ENCODE results near the gene VRK2. TPM values are rescaled to one million over a fixed set of nuclear protein-coding genes. Genes with fewer than 3 reads are reported as not detected.

The VRK2 gene
- total RNA-seq, 2 experiments from 2014 or later: 17.7 to 18.3 TPM

GRCh38 chr2:58120626-58121229 is 74.1 kb downstream of the VRK2 start:
- Mint-ChIP-seq H3K27ac (no peak overlapping the region), H3K27me3 (no peaks in the 10 kb centered on the region), H3K9me3 (peaks cover 5% of the 10 kb centered on the region), H3K4me3 (no peak overlapping the region), H3K4me1 (ENCODE audit: low read depth) (no peaks in the 10 kb centered on the region), H3K36me3 (ENCODE audit: low read depth) (peaks cover 23% of the 10 kb centered on the region)
- intact Hi-C loops (cut with micrococcal nuclease): no loop called here
- no peak for TF ChIP-seq CTCF (IDR thresholded peaks at IDR 0.05)
- POLR2A ChIA-PET: interaction anchor here (0.7 to 1.0 kb wide), 2 partner anchors 9 to 21 kb away, joined by 3 read pairs; no protein-coding TSS in a partner anchor
- CTCF ChIA-PET: no interaction called here
- ATAC-seq (no peak), DNase-seq (no peak)

GRCh38 chr2:58122040-58122439 is 75.4 kb downstream of the VRK2 start:
- H3K9me3 Mint-ChIP-seq: peaks cover 5% of the 10 kb centered on the region
- no peak overlapping the region for H3K4me3 Mint-ChIP-seq
- H3K27ac Mint-ChIP-seq: no peak overlapping the region
- DNase-seq (no peak), ATAC-seq (no peak)
- H3K36me3 Mint-ChIP-seq (ENCODE audit: low read depth): peaks cover 23% of the 10 kb centered on the region
- CTCF ChIA-PET: no interaction called here
- no peaks in the 10 kb centered on the region for H3K4me1 Mint-ChIP-seq (ENCODE audit: low read depth)
- POLR2A ChIA-PET: no interaction called here
- TF ChIP-seq CTCF (IDR thresholded peaks at IDR 0.05): no peak
- intact Hi-C loops (cut with micrococcal nuclease): no loop called here
- no peaks in the 10 kb centered on the region for H3K27me3 Mint-ChIP-seq

- Mint-ChIP-seq H3K27ac (no peak overlapping the region), H3K4me1 (ENCODE audit: low read depth) (no peaks in the 10 kb centered on the region), H3K27me3 (no peaks in the 10 kb centered on the region), H3K9me3 (peaks cover 5% of the 10 kb centered on the region), H3K36me3 (ENCODE audit: low read depth) (peaks cover 23% of the 10 kb centered on the region), H3K4me3 (no peak overlapping the region)
- ATAC-seq: no peak
- no peak for DNase-seq
- ChIA-PET POLR2A (no interaction called here), CTCF (no interaction called here)
- TF ChIP-seq CTCF (IDR thresholded peaks at IDR 0.05): no peak
- intact Hi-C loops (cut with micrococcal nuclease): no loop called here
Observed at GRCh38 chr2:58122540-58122939, 75.9 kb downstream of the VRK2 start.

- Mint-ChIP-seq H3K27me3 (no peaks in the 10 kb centered on the region), H3K4me1 (ENCODE audit: low read depth) (no peaks in the 10 kb centered on the region), H3K9me3 (no peaks in the 10 kb centered on the region), H3K36me3 (ENCODE audit: low read depth) (peaks cover 11% of the 10 kb centered on the region), H3K27ac (no peak overlapping the region), H3K4me3 (no peak overlapping the region)
- DNase-seq: no peak
- intact Hi-C loops (cut with micrococcal nuclease): no loop called here
- ChIA-PET CTCF (no interaction called here), POLR2A (no interaction called here)
- no peak for ATAC-seq
- no peak for TF ChIP-seq CTCF (IDR thresholded peaks at IDR 0.05)
Observed at GRCh38 chr2:58127111-58127510, 80.5 kb downstream of the VRK2 start.

GRCh38 chr2:58130238-58130637 is 83.6 kb downstream of the VRK2 start:
- DNase-seq (no peak), ATAC-seq (no peak)
- Mint-ChIP-seq H3K36me3 (ENCODE audit: low read depth) (peaks cover 4% of the 10 kb centered on the region), H3K4me3 (no peak overlapping the region), H3K4me1 (ENCODE audit: low read depth) (no peaks in the 10 kb centered on the region), H3K27ac (no peak overlapping the region), H3K9me3 (no peaks in the 10 kb centered on the region), H3K27me3 (no peaks in the 10 kb centered on the region)
- ChIA-PET CTCF (no interaction called here), POLR2A (no interaction called here)
- intact Hi-C loops (cut with micrococcal nuclease): no loop called here
- no peak for TF ChIP-seq CTCF (IDR thresholded peaks at IDR 0.05)

Data from activated CD8-positive, alpha-beta T cell treated with anti-CD3 and anti-CD28 coated beads for 36 hours (primary cell).